Ecto neural progenitor cell (in vitro differentiated cells): ENCODE measurements around the gene LIMS2.

Experiments used
- DNase-seq: peaks from one replicate; pipeline ENCODE4 v3.0.0-alpha.2; 2018; ENCODE audit warnings: low spot score

The LIMS2 gene

DNA sequence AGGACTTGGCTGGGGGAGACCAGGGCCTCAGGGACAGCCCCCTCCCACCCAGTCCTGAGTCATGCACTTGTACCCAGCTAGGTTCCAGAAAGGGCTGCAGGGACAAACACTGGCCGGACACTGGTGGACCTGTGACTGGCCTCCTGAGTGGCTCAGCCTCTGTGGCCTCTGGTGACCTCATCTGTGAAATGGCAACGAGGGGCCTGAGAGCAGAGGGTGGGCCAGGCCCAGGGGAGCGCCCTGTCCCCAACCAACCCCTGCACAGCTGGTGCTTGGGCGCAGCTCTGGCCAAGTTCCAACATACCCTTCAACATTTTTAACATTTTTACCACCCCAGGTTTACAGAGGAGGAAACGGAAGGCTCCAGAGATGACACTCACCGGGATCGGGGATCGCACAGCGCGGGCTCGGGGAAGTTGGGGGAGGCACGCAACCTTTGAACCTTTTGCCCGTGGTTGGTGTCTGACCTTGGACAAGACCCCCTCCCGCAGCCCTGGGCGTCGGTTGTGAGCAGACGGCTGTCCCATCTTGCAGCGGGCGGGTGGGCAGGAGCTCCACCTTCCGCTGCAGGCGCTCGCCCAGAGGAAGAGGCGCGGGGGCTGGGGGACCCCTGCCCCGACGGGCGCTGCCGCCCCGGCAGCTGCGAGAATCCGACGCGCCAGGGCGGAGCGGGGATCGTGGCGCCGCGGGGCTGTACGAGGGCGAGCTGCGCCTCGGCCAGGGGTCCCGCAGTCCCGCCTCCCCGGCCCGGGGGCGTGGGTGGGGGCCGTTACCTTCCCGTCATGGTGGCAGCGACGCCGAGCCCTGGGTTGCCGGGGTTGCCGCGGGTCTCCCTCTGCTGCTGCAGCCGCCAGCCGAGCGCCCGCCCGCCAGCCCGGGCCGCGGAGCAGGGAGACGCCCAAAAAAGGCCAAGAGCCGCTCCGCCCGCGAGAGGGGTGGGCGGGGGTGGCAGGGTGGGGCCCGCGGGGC is 805 bp downstream of the LIMS2 start:
- peak; percentile 46 for DNase-seq

DNA sequence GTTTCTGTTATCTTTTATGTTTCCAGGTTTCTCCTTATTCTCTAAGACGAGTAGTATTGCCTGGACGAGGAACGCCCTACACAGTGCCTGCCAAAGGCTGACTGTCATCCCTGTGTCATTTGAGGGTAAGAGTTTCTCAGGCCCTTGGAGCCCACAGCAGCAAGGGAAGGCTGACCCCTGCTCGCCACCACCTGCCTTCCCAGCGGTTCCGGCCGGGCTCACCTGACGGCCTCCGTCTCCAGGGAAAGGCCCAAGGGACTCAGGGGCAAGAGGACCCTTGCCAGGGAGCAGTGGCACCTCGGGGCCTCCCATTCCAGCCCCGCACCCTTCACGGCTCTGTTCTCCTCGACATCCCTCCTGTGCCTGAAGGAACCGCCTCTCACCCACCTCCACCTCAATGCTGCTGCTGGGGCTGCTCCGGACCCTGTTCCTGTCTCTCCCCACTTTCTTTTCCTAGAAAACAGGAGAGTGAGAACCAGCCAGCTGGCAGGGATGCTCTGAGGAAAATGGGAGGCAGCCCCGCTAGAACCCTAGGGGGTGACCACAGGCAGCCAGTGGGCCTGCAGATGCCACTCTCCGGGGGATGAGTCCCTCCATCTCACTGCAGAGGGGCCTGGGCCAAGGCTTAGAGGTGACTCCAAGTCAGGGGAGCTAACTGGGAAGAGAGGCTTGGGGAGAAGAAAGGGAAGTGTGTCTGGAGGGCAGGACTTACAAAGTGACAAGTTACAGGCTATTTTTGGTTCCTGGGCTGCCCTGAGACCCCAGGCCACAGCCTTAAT is 1.9 kb downstream of the LIMS2 start:
- no peak for DNase-seq

DNA sequence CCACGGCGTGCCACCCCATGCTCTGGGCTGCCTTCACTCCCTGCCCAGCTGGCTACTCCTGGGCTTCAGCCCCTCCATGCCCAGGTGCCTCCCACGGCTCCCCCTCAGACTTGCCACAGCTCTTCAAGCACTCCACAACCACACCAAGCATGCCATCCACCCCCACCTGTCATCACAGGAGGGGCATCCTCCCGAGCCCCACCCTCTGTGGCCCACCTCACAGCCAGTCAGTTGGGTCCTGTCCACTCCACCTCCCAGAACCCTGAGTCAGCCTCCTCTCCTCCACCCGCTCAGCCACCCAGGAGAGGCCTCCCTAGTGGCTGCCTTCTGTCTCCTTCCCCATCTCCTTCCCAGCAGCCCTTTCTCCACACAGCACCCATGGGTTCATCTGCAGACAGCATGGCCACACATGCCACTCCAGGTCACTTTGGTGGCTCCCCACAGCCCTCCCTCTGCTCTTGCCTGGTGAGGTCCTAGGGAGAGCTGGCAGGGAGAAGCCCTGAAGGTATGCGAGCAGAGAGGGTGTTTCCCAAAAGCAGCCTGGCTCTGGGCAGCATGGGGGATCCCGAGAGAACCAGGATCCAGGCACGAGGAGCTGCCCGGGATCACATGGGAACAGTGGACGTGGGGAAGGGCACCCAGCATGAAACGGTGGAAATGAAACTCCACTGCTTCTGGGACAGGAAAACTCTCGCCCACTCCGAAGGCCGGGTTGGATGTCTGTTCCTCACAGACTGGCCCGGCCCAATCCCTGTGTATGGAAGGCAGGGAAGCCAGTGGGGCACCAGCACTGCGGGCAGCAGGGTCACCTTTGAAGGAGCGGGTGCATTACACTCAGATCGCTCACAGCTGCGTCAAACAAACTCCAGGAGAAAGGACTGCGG is 2.7 kb downstream of the LIMS2 start:
- no peak for DNase-seq

DNA sequence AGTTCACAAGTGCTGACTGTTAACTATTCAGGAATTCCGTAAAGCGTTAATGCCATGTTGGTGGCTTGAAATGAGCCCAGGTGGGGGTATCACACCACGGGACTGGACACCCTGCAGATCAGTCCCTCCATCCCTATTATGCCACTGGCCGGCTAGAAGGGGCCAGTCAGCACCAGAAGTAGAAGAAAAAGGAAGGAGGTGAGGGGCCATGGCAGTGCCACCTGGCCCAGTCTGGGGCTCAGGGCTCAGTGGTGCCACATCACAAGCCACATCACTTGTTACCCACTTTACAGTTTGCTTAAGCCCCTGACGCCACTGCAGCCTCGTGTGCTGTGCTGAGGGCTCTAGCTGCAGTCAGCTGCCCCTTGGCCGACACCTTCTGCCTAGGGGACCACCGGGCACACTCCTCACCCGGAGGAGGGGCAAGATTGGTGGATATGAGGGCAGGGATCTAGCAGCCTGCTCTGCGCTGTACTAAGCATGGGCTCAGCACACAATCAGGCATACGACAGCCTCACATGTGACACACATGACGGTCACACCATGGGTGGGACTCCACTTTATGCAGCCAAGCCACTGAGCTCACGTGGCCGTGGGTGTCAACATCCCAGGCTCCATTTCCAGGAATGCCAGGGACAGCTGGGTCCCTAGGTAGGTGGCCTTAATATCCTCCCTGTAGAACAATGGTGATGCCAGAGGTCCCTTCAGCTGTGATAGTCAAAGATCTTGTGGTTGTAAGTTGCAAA is 3.6 kb downstream of the LIMS2 start:
- DNase-seq: no peak

DNA sequence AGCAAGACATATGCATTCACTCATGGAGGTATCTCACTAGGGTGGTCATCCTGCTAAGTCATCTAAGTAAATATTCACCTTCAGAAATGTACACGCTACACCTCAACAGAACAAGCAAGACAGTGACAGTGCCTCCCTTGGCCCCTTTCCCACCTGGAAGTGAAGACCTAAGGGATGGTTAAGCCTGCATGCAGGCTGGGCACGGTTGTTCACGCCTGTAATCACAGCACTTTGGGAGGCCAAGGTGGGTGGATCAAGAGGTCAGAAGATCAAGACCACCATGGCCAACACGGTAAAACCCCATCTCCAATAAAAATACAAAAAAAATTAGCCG is 4.4 kb downstream of the LIMS2 start:
- no peak for DNase-seq

DNA sequence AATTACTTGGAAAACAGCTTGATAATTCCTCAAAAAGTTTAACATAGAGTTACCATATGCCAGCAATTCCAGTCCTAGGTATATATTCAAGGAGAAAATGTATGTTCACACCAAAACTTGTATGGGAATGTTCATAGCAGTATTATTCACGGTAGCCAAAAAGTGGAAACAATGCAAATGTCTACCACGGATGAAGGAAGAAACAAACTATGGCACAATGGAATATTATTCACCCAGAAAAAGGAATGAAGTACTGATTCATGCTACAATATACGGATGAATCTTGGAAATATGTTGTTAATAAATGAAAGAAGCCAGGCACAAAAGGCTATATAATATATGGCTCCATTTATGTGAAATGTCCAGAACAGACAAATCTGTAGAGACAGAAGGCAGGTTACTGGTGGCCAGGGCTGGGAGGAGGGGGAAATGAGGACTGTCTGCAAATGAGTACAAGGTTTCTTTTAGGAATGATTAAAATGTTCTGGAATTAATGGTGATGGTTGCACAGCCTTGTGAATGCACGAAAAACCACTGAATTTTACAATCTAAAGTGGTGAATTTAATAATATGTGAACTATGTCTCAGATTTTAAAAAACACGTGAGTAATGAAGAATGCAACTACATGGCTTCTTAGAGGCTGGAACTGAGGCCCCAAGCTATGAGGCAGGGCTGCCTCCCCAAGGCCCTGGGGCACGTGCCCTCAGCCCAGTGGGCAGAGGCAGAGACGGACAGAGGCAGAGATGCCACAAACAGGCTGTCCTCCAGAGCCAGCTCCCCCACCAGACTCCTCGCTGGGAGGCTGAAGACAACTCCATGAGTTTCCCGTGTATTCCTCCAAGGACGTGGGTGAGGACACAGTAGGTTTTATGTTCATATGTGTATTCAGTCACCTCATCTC is 5.0 kb downstream of the LIMS2 start:
- no peak for DNase-seq

DNA sequence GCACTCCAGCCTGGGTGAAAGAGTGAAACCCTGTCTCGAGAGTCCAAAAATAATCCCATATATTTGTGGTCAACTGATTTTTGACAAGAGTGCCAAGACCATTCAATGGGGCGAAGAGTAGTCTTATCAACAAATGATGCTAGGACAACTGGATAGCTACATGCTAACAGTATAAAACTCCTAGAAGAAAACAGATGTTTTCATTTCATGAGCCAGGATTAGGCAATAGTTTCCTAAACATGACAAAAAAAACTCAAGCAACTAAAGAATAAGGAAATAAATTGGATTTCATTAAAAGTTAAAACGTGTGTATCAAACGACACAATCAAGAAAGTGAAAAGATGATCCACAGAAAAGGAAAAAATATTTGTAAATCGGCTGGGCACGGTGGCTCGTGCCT is 6.3 kb downstream of the LIMS2 start:
- no peak for DNase-seq

DNA sequence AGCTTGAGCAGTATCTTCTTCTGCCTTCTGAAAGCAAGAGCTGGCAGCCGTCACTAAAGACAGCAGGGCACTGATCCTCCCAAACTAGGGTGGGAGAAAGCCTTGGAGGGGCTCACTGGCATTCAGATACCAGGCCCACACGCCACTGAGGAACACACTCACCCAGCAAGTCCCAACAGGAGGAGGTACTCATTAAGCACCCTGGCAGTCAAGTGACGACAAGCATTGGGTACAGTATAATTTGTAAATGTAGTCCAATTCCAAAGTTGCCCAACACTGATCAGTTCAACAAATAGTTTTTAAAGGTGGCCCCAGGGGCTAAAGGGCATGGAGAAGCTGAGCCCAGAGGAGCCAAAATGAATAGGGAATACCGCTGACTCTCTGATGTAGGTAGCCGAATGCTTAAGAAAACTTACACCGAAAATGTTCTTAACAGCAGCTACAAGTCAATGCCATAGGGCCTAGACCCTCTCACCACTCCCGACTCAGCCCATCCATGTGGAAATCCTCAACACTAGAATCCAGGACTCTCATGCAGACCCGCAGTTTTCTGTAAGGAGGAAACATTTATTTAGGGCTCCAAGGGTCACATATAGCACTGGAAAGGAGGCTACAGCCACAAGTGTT is 9.9 kb downstream of the LIMS2 start:
- no peak for DNase-seq

DNA sequence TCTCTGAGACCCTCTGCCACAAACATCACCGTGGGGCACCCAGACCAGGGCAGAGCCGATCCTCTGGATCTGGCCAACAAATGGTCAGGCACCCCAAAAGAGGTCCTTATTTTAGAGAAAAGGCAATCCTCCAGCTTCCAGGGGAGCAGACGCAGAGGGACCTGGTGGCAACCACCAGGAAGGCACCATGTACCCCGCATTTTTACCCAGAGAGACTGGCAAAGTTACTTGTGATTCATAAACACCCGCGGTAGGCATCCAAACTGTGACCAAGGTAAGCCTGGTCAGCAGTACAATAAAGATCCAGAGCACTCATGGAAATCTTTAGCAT is 10.5 kb downstream of the LIMS2 start:
- DNase-seq: no peak

DNA sequence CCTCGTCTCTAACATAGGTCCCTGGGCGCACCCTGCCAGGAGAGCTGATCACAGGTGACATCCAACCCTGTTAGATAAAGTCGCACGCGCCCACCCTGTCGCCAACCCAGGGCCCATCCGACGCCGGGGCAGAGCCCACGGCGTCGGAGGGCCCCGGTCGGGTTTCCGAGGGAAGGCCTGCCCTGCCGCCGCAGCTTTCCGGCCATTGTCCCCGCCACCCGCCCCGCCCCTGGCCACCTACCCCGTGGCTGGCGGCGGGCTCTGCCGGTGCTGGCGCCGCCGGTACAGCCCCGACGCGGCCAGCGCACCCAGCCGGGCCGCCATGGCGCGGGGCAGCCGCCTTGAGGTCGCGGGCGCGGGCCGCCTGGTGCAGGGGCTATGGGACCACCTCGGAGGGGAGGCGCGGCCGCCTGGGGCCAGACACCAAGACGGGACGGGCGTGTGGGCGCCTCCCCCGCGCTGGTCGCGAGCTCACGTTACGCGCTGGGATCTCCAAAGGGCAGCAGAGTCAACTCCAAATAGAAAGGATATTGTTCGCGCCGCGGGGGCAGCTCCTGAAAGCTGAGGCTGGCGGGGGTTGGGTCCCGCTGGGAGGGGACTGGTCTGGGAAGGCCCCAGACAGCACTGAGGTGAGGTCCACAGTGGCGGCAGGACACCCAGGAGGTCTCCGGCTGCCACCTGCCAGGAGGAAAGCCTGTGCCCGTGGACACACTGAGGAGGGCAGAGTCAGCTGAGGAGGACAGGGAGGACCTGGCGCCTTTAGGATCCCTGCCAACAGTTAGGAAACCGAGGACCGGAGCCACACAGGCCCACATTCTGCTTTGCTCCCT is 11.1 kb downstream of the LIMS2 start:
- peak; percentile 74 for DNase-seq

DNA sequence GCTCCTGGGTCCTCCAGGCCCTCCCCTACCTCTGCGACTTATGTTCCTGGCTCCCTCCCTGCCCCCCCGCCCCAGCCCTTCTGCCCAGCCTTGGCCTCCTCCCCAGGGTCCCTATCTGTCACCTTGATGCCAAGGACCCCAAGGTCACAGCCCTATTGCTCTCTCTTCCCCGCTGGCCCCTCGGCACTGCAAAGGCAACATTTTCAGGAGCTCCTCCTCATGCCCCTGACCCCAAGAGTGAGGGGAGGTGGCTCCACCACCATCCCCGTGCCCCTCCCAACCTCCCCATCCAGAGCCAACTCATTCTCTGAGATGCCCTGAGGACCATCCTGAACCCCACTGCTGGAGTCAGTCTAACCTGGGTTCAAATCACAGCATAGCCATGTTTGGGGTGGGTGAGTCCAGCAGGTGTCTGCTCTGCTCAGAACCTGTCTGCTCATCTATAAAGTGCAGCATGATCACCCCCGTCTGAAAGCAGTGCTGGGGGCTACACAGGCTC is 11.7 kb downstream of the LIMS2 start:
- peak; percentile 44 for DNase-seq

DNA sequence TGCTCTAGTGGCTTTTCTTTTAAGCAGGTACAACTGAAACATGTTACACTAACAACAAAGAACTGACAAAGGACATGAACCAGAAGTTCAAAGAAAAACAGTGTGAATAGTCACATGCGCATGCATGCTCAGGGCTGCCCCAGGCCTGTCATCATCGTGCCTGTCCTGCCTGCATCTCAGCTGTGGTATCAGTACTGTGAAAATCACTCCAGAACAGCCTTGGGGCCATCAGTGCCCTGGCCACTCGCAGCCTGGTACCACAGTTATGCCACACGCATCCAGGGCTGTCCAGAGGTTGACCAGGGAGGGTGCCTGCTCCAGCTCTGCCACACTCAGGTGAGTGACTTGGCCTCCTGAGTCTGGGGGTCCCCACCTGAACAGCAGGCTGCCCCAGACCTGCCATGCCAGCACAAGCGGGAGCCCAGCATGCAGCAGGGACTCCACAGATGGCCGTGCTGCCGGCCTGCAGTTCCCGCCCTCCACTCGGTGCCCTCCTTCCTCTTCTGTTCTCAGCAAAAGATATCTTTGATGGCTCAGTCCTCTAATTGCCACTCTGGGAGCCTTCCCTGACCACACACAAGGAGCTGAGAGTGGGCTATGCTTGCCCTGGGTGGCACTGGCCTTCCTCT is 12.3 kb downstream of the LIMS2 start:
- DNase-seq: no peak

DNA sequence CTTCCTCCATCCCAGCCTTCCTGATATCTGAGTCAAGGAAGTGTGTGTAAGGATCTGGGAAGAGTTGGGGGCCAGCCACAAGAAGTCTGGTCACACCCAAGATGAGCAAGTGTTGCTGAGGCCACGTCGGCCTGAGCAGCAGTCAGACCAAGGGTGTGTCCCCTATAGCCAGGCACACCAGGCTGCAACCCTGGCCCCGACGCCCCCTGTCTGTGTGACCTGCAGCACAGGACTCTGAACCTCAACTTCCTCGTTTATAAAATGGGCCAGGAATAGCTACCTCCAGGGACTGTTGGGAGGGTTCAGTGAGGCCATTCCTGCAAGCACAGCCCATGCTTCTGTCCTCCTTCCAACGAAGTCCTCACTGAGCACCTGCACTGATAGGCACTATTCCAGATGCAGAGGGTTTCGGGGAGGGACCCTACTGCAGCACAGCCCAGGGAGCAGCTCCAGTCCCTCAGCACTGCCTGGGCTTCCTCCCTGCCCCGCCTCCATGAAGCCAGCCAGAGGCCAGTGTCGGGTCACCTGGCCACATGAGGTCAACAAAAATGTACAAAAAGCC is 13.3 kb downstream of the LIMS2 start:
- DNase-seq: no peak

DNA sequence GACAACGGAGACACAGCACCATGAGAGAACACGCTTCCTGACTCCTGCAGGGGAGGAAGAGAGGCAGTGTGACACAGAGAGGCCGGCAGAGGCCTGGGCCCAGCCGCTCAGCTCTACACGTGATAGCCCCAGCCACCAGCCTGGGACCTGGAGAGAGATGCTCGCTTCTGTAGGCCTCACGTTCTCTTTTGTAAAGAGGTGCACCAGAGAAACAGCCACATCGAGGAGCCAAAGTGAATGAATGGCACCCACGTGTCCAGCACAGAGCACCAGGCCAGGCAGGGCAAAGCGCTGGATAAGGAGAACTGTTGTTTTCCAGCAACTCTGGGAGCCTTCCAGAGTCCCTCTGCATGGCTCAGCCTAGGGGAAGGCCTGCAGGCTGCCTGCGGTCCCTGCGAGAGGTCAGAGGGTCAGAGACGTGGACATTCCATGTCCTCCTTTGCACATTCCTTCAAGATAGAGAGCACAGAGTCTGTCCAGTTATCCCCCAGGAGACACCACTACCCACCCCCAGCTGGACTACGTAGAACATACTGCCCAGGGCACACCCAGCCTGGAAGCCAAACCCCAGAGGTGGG is 14.2 kb downstream of the LIMS2 start:
- no peak for DNase-seq

DNA sequence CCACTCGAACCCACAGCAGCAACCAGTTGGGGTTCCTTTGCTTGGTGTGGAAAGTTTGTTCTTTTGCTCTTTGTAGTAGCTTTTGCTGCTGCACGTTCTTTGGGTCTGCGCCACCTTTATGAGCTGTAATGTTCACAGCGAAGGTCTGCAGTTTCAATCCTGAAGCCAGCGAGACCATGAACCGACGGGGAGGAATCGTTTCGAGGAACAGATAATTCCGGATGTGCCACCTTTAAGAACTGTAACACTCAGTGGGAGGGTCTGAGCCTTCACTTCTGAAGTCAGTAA is 15.1 kb downstream of the LIMS2 start:
- DNase-seq: no peak

DNA sequence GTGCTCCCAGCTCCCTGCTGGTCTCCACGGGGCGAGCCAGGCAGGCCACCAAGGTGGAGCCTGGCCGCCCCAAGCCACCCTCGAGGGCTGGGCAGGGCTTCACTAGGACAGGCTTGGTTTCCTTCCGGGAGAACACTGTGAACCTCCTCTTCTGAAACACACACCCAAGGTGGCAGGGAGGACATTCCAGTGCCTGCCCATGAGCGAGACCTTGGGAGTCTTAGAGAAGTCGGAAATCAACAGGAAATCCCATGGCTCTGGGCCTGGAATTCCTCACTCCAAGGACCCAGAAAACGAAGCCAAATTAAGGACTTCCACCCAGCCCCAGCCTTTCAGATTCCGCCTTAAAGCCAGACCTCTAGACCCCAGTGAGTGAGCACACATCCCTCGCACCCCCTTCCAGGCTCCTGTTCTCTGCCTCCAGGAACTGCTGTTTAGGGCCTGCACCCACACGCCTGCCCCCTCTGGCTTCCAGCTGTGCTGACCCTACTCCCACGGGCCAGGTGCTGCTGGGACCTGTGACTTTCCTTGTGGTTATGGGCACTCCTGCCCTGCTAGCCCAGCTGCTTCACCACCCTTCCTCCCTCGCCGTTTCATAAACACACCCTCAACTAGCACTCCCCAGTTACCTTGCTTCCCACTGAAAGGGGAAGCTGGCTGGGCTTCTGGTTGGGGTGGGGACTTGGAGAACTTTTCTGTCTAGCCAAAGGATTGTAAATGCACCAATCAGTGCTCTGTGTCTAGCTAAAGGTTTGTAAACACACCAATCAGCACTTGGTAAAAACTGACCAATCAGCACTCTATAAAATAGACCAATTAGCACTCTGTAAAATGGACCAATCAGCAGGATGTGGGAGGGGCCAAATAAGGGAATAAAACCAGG is 15.7 kb downstream of the LIMS2 start:
- no peak for DNase-seq
